HCT116 (cell line): ENCODE results near the gene PGM2.

Source experiments
- ATF3 ChIP-seq: IDR thresholded peaks from 2 replicates; pipeline ENCODE4 v1.6.1; 2012
- CEBPB ChIP-seq: IDR thresholded peaks from 2 replicates; pipeline ENCODE4 v1.6.1; 2012; ENCODE audit warnings: low read depth
- CTCF ChIP-seq, 3 experiments: fragments of 200-600 bp in 1 of 3; sonication (generic) in 1 of 3; IDR thresholded peaks in 2 of 3; conservative IDR thresholded peaks in 1 of 3; 2 replicates each; pipeline ENCODE4 v1.5.1; 2012 to 2017; ENCODE audit warnings: low read depth in 2 of 3, low read length in 2 of 3, antibody characterized with exemption in 1 of 3, borderline replicate concordance in 1 of 3, control low read depth in 1 of 3, mild to moderate bottlenecking in 1 of 3, mixed read lengths in 1 of 3, mixed run types in 1 of 3, moderate library complexity in 1 of 3; ENCODE audit not compliant: insufficient read depth in 1 of 3
- EZH2 ChIP-seq: fragments of 200-600 bp; sonication (generic); IDR thresholded peaks from 2 replicates; pipeline ENCODE4 v1.6.1; 2017; ENCODE audit warnings: antibody characterized with exemption, mixed run types
- EZH2phosphoT487 ChIP-seq: fragments of 200-600 bp; IDR thresholded peaks from 2 replicates; pipeline ENCODE4 v1.6.1; 2018; ENCODE audit warnings: antibody characterized with exemption, borderline replicate concordance
- JUND ChIP-seq: IDR thresholded peaks from 2 replicates; pipeline ENCODE4 v1.6.1; 2012
- MAX ChIP-seq: IDR thresholded peaks from 2 replicates; pipeline ENCODE4 v1.6.1; 2012
- POLR2A ChIP-seq: IDR thresholded peaks from 2 replicates; pipeline ENCODE4 v1.7.0; 2011; ENCODE audit warnings: borderline replicate concordance; ENCODE audit not compliant: insufficient read depth, insufficient read length; ENCODE audit errors: extremely low read depth
- REST ChIP-seq: IDR thresholded peaks from 2 replicates; pipeline ENCODE4 v1.6.1; 2012; ENCODE audit warnings: low read depth
- SIN3A ChIP-seq: IDR thresholded peaks from 2 replicates; pipeline ENCODE4 v1.6.1; 2012; ENCODE audit warnings: low read depth
- SP1 ChIP-seq: IDR thresholded peaks from 2 replicates; pipeline ENCODE4 v1.6.1; 2012; ENCODE audit warnings: low read depth
- ZFX ChIP-seq: fragments of 450-650 bp; IDR thresholded peaks from 2 replicates; pipeline ENCODE4 v1.6.1; 2017
- ZNF274 ChIP-seq: fragments of 200-500 bp; sonication (Bioruptor generic); IDR thresholded peaks from 2 replicates; pipeline ENCODE4 v1.6.1; 2014; ENCODE audit warnings: mild to moderate bottlenecking, low read depth, low read length, inconsistent platforms

GRCh38 chr4:37830640-37831039 is 4.2 kb downstream of the PGM2 start:
- TF ChIP-seq CTCF (IDR thresholded peaks at IDR 0.05 in 2 of 3, conservative IDR thresholded peaks at IDR 0.05 in 1 of 3; ENCODE audit: borderline replicate concordance in 1 of 3, insufficient read depth in 1 of 3, low read depth in 2 of 3, low read length in 2 of 3) (no peak), POLR2A (no peak), JUND (no peak), SP1 (no peak), MAX (no peak), CEBPB (no peak), REST (no peak), ZFX (no peak), EZH2 (no peak), SIN3A (no peak), EZH2phosphoT487 (no peak), ZNF274 (no peak), ATF3 (no peak)
